ENCODE measurements around the gene STK38L. TPM values are rescaled to one million over a fixed set of nuclear protein-coding genes. Genes with fewer than 3 reads are reported as not detected.
A peak's percentile ranks its signal among the peaks of the same experiment; 100 is the strongest.
"Not testable (repeated sequence)": the region's sequence is repeated elsewhere in the genome, so short reads cannot be mapped to it uniquely, and the experiment has no call there.

The STK38L gene
- total and polyA plus RNA-seq, 2 experiments from 2014 or later: 16.8 to 19.9 TPM

DNA sequence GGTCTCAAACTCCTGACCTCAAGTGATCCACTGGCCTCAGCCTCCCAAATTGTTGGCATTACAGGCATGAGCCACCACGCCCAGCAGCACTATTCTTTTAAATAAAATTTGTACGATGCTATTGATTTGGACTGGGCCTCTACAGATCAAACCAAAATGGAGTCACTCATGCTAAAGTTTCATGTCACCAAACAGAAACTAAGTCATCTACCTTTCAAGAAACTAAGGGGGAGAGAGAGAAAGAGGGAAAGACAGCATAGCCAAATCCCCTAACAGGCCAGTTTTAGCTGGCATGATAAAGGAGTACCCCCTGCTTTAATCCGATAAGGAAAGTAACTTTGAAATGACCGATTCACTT lies 23.1 kb upstream of the STK38L start:
- no peaks in the 10 kb centered on the region for H3K36me3 ChIP-seq (ENCODE audit: low read depth)

DNA sequence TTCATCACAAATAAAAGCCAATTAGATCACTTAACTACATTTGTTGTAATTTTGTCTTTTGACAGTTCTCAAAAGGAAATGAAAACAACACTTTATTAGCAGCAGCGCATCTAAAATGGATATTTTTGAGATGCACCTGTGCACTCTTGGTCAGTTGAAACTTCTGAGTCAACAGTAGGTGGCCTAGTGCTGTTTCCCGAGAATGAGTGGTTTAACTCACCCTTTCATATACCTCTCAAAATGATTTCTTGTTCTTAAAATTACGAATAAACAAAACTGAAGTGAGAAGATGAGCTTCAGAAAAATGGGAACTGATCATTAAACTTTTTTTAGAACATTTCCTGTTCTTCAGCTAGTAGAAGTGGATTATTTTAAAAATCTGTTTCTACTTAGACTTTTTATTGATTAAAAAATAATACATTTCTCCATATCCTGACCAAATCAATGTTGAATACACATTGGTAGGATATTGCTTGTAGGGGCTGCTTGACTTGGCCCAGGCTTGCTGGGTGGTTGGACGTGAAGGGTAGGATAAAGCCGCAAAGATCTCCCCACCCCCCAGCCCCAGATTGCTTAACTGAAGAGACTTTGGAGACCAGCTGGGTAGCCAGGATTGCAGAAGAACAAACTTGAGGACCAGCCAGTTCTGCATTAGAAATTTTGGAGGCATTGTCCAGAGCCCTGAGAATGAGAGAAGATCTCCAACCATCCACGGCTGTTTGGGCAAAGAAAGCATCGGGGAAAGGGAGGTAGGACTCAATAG lies 22.3 kb upstream of the STK38L start:
- WGBS, 2 experiments (ENCODE audit: low coverage in 1 of 2, low lambda C conversion rate in 2 of 2, missing lambda C conversion rate in 2 of 2): 89 to 91% methylated on average over 7 of the region's 7 CpGs
- Histone ChIP-seq H3K4me3 (no peak overlapping the region), H3K27ac (no peak overlapping the region), H3K9ac (no peak overlapping the region), H3K4me2 (ENCODE audit: unreplicated experiment) (no peak overlapping the region), H3F3A (ENCODE audit: insufficient read depth) (peaks cover 16% of the 10 kb centered on the region), H3K4me1 (ENCODE audit: insufficient read depth) (peaks cover 16% of the 10 kb centered on the region), H3K79me2 (ENCODE audit: insufficient read depth) (no peaks in the 10 kb centered on the region), H3K36me3 (ENCODE audit: low read depth) (no peaks in the 10 kb centered on the region), H3K9me3 (ENCODE audit: low read depth) (no peaks in the 10 kb centered on the region), H3K27me3 (replicated peaks; ENCODE audit: insufficient read depth) (no peaks in the 10 kb centered on the region), H2AFZ (no peak overlapping the region), H4K20me1 (ENCODE audit: insufficient read depth) (no peaks in the 10 kb centered on the region), H3K9me2 (ENCODE audit: insufficient read depth) (no peaks in the 10 kb centered on the region)
- DNase-seq: no peak
- in situ Hi-C loops (cut with MboI): no loop called here
- TF ChIP-seq EZH2phosphoT487 (IDR thresholded peaks at IDR 0.05; ENCODE audit: insufficient read depth, low read depth) (no peak), EZH2 (IDR thresholded peaks at IDR 0.05; ENCODE audit: insufficient read depth, poor library complexity, severe bottlenecking) (no peak)

More for the DNA sequence above, 23.1 kb upstream of the STK38L start:
- H3K9ac ChIP-seq: no peak overlapping the region
- in situ Hi-C loops (cut with MboI): no loop called here
- H3K9me2 ChIP-seq (ENCODE audit: insufficient read depth): no peaks in the 10 kb centered on the region
- no peaks in the 10 kb centered on the region for H4K20me1 ChIP-seq (ENCODE audit: insufficient read depth)
- no peaks in the 10 kb centered on the region for H3K79me2 ChIP-seq (ENCODE audit: insufficient read depth)
- no peaks in the 10 kb centered on the region for H3K9me3 ChIP-seq (ENCODE audit: low read depth)
- no peak overlapping the region for H3K4me2 ChIP-seq (ENCODE audit: unreplicated experiment)
- WGBS, 2 experiments (ENCODE audit: low coverage in 1 of 2, low lambda C conversion rate in 2 of 2, missing lambda C conversion rate in 2 of 2): 67 to 72% methylated on average over 4 of the region's 4 CpGs
- peaks cover 16% of the 10 kb centered on the region for H3F3A ChIP-seq (ENCODE audit: insufficient read depth)
- TF ChIP-seq EZH2 (IDR thresholded peaks at IDR 0.05; ENCODE audit: insufficient read depth, poor library complexity, severe bottlenecking) (no peak), EZH2phosphoT487 (IDR thresholded peaks at IDR 0.05; ENCODE audit: insufficient read depth, low read depth) (no peak)
- no peak for DNase-seq
- no peaks in the 10 kb centered on the region for H3K27me3 ChIP-seq (replicated peaks; ENCODE audit: insufficient read depth)
- no peak overlapping the region for H3K4me3 ChIP-seq
- peak overlapping the region; percentile 29; the same call in 1 of the 2 replicates for H2AFZ ChIP-seq
- H3K27ac ChIP-seq: peak overlapping the region; percentile 80
- peaks cover 16% of the 10 kb centered on the region for H3K4me1 ChIP-seq (ENCODE audit: insufficient read depth)

DNA sequence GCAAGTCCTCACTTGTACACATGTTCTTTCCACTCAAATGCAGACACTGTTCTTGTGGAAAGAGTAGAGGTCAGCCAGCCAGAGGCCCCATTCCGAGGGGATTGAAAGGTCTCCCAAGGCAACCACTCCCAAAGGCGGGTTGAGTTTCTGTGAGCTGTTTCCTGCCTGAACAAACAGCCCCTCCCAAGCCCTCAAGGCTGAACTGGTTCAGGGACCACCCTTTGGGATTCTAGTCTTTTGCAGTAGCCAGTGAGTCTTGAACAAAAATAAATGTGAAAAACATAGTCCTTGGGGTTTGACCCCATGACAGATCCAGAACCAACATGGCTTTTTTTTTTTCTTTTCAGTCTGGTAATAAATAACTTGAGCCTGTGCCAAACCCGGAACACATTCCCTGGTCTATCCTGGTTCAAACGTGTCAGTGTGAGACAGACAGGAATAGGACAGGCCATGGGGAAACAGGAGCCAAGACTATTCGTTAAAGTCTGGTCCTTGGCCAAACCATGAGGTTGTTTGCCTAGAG lies 17.6 kb upstream of the STK38L start:
- H3K9me2 ChIP-seq (ENCODE audit: insufficient read depth): no peaks in the 10 kb centered on the region
- no peaks in the 10 kb centered on the region for H4K20me1 ChIP-seq (ENCODE audit: insufficient read depth)
- no peaks in the 10 kb centered on the region for H3F3A ChIP-seq (ENCODE audit: insufficient read depth)
- H3K79me2 ChIP-seq (ENCODE audit: insufficient read depth): no peaks in the 10 kb centered on the region
- no peak overlapping the region for H3K9ac ChIP-seq
- no peak overlapping the region for H3K4me3 ChIP-seq
- peak overlapping the region; percentile 60 for H2AFZ ChIP-seq
- no peaks in the 10 kb centered on the region for H3K9me3 ChIP-seq (ENCODE audit: low read depth)
- no peaks in the 10 kb centered on the region for H3K4me1 ChIP-seq (ENCODE audit: insufficient read depth)
- H3K36me3 ChIP-seq (ENCODE audit: low read depth): no peaks in the 10 kb centered on the region
- TF ChIP-seq EZH2 (IDR thresholded peaks at IDR 0.05; ENCODE audit: insufficient read depth, poor library complexity, severe bottlenecking) (no peak), EZH2phosphoT487 (IDR thresholded peaks at IDR 0.05; ENCODE audit: insufficient read depth, low read depth) (no peak)
- H3K4me2 ChIP-seq (ENCODE audit: unreplicated experiment): no peak overlapping the region
- 24 to 28% methylated on average over 5 of the region's 5 CpGs for WGBS, 2 experiments (ENCODE audit: low coverage in 1 of 2, low lambda C conversion rate in 2 of 2, missing lambda C conversion rate in 2 of 2)
- in situ Hi-C loops (cut with MboI): no loop called here
- no peak overlapping the region for H3K27ac ChIP-seq
- no peak for DNase-seq
- H3K27me3 ChIP-seq (replicated peaks; ENCODE audit: insufficient read depth): no peaks in the 10 kb centered on the region

DNA sequence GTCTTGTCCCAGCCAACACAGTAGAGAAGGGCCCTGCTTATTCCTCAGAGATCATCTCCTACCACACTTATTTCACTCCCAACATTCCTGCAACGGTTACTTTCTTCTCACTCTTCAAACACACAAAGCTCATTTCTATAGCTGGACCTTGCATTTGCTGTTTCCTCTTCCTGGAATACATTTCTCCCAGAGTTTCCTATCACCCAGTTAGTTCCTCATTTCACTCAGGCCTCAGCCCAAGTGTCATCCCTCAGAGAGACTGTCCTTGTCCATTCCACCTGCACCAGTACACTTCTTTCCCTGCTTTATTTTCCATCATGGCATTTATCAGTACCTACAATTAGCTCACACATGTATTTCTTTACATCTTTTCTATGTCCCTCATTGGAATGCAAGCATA lies 14.7 kb upstream of the STK38L start:
- Histone ChIP-seq H3K9me2 (ENCODE audit: insufficient read depth) (no peaks in the 10 kb centered on the region), H2AFZ (no peak overlapping the region), H3K4me3 (no peak overlapping the region), H3K4me1 (ENCODE audit: insufficient read depth) (no peaks in the 10 kb centered on the region), H3K79me2 (ENCODE audit: insufficient read depth) (no peaks in the 10 kb centered on the region), H4K20me1 (ENCODE audit: insufficient read depth) (no peaks in the 10 kb centered on the region), H3K9me3 (ENCODE audit: low read depth) (no peaks in the 10 kb centered on the region), H3F3A (ENCODE audit: insufficient read depth) (no peaks in the 10 kb centered on the region), H3K9ac (no peak overlapping the region), H3K27me3 (replicated peaks; ENCODE audit: insufficient read depth) (no peaks in the 10 kb centered on the region), H3K27ac (no peak overlapping the region), H3K36me3 (ENCODE audit: low read depth) (no peaks in the 10 kb centered on the region), H3K4me2 (ENCODE audit: unreplicated experiment) (no peak overlapping the region)
- in situ Hi-C loops (cut with MboI): no loop called here
- WGBS, 2 experiments (ENCODE audit: low coverage in 1 of 2, low lambda C conversion rate in 2 of 2, missing lambda C conversion rate in 2 of 2): 79% methylated on average over 1 of the region's 1 CpG
- TF ChIP-seq EZH2phosphoT487 (IDR thresholded peaks at IDR 0.05; ENCODE audit: insufficient read depth, low read depth): no peak
- no peak for TF ChIP-seq EZH2 (IDR thresholded peaks at IDR 0.05; ENCODE audit: insufficient read depth, poor library complexity, severe bottlenecking)
- DNase-seq: no peak

DNA sequence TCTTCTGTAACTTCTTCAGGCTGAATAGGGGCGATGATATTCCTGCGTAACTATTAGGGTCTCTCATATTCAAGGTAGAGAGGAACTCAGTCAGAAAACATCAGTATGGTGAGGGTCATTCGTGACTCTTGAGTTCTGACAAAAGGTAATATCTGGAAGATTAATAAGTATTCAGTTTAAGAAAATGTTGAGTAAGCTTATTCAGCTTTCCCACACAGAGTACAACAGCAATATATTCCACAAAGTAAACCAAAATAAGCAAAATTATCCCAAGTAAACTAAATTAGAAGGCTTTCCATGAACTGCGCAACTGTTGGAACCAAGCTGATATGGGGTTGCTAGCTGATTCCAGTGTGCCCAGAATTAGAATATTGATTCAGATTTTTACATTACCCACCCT lies 12.7 kb upstream of the STK38L start:
- H3K79me2 ChIP-seq (ENCODE audit: insufficient read depth); H3K9me3 ChIP-seq (ENCODE audit: low read depth); H3K4me2 ChIP-seq (ENCODE audit: unreplicated experiment); H3F3A ChIP-seq (ENCODE audit: insufficient read depth); H3K4me3 ChIP-seq; H3K9me2 ChIP-seq (ENCODE audit: insufficient read depth); H4K20me1 ChIP-seq (ENCODE audit: insufficient read depth); H3K4me1 ChIP-seq (ENCODE audit: insufficient read depth); H3K27ac ChIP-seq; H3K36me3 ChIP-seq (ENCODE audit: low read depth); H2AFZ ChIP-seq; H3K9ac ChIP-seq; H3K27me3 ChIP-seq (replicated peaks; ENCODE audit: insufficient read depth); DNase-seq; in situ Hi-C loops (cut with MboI): not testable (repeated sequence)
- WGBS, 2 experiments (ENCODE audit: low coverage in 1 of 2, low lambda C conversion rate in 2 of 2, missing lambda C conversion rate in 2 of 2): 81 to 82% methylated on average over 4 of the region's 4 CpGs

Data from GM23248 (cell line).